ENCODE results near the gene DGKG. TPM values are rescaled to one million over a fixed set of nuclear protein-coding genes. Genes with fewer than 3 reads are reported as not detected.

Gene DGKG
- total and polyA plus RNA-seq, 9 of the 15 experiments (the other 6 are each of a cell fraction or from before 2014, with no cell fraction given): 0.01 to 0.36 (median 0.15) TPM

GRCh38 chr3:186128158-186128557 is 233.9 kb downstream of the DGKG start:
- no peaks in the 10 kb centered on the region for H3K79me2 ChIP-seq (ENCODE audit: control insufficient read depth, insufficient read depth, low read length)
- DNase-seq (ENCODE audit: extremely low read depth in 1 of 4, low spot score in 3 of 4) (no peak), ATAC-seq (no peak), FAIRE-seq (no peak)
- no peak overlapping the region for H3K4me3 ChIP-seq
- H3K27me3 ChIP-seq (ENCODE audit: control insufficient read depth in 2 of 2, insufficient read depth in 2 of 2, low read length in 2 of 2): peaks cover 36 to 61% of the 10 kb centered on the region in 2 experiments
- 0 out of 2 replicates have a peak, but pooled peaks cover 8% of the 10 kb centered on the region for H4K20me1 ChIP-seq (replicated peaks; ENCODE audit: control insufficient read depth, insufficient read depth, low read length)
- no peaks in the 10 kb centered on the region for H3K36me3 ChIP-seq (ENCODE audit: control insufficient read depth, insufficient read depth, low read length)
- intact Hi-C loops (cut with micrococcal nuclease): no loop called here
- no peaks in the 10 kb centered on the region for H3K9me1 ChIP-seq (ENCODE audit: control insufficient read depth, insufficient read depth, low read length)
- ChIA-PET POLR2A (no interaction called here), CTCF (ENCODE audit: low intra/inter-chr PET ratio) (no interaction called here)
- H3K9me3 ChIP-seq (replicated peaks; ENCODE audit: control insufficient read depth, insufficient read depth, low read depth, low read length): no peaks in the 10 kb centered on the region
- no peaks in the 10 kb centered on the region; a peak in 1 of 5 replicates for H3K4me1 ChIP-seq (replicated peaks in 1 of 2; ENCODE audit: control insufficient read depth in 2 of 2, insufficient read depth in 2 of 2, low read length in 2 of 2)
- WGBS (ENCODE audit: insufficient coverage, low coverage, missing lambda C conversion rate): 0% methylated on average over 8 of the region's 8 CpGs
- H3K4me2 ChIP-seq (ENCODE audit: insufficient read depth, low read length): no peak overlapping the region
- no TSS peak for BruUV-seq (replicated peaks)
- H2AFZ ChIP-seq (ENCODE audit: low read depth, low read length): no peak overlapping the region
- H3K9ac ChIP-seq (ENCODE audit: insufficient read depth in 1 of 2, low read depth in 2 of 2, low read length in 2 of 2): no peak overlapping the region
- TF ChIP-seq BCOR (IDR thresholded peaks at IDR 0.05) (no peak), KLF13 (tag; IDR thresholded peaks at IDR 0.05; ENCODE audit: borderline replicate concordance, low read depth) (no peak), YBX1 (IDR thresholded peaks at IDR 0.05) (no peak), NRF1 (conservative IDR thresholded peaks at IDR 0.05 in 1 of 2, IDR thresholded peaks at IDR 0.05 in 1 of 2) (no peak), NKRF (IDR thresholded peaks at IDR 0.05; ENCODE audit: borderline replicate concordance) (no peak), CCAR2 (IDR thresholded peaks at IDR 0.05; ENCODE audit: low read depth, low read length) (no peak), PHB (CRISPR knock-in tag; IDR thresholded peaks at IDR 0.05) (no peak), PTTG1 (tag; IDR thresholded peaks at IDR 0.05; ENCODE audit: low read depth) (no peak), ZFP1 (CRISPR knock-in tag; IDR thresholded peaks at IDR 0.05) (no peak), MEF2D (tag; conservative IDR thresholded peaks at IDR 0.05; ENCODE audit: low read depth) (no peak), MTA1 (IDR thresholded peaks at IDR 0.05; ENCODE audit: borderline replicate concordance) (no peak), RFX1 (IDR thresholded peaks at IDR 0.05) (no peak), ZNF165 (CRISPR knock-in tag; IDR thresholded peaks at IDR 0.05; ENCODE audit: borderline replicate concordance) (no peak), NCOA4 (IDR thresholded peaks at IDR 0.05; ENCODE audit: partially characterized antibody) (no peak), ZBTB49 (CRISPR knock-in tag; IDR thresholded peaks at IDR 0.05; ENCODE audit: borderline replicate concordance) (no peak)
- TF ChIP-seq, protein P1, sequence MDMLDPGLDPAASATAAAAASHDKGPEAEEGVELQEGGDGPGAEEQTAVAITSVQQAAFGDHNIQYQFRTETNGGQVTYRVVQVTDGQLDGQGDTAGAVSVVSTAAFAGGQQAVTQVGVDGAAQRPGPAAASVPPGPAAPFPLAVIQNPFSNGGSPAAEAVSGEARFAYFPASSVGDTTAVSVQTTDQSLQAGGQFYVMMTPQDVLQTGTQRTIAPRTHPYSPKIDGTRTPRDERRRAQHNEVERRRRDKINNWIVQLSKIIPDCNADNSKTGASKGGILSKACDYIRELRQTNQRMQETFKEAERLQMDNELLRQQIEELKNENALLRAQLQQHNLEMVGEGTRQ (CRISPR knock-in tag; IDR thresholded peaks at IDR 0.05): no peak
- in situ Hi-C loops (cut with MboI): no loop called here
- H3K27ac ChIP-seq (ENCODE audit: extremely low read depth, low read depth, low read length): no peak overlapping the region
